ENCODE data around the gene SLC17A9. TPM values are rescaled to one million over a fixed set of nuclear protein-coding genes. Genes with fewer than 3 reads are reported as not detected.

The SLC17A9 gene
- total RNA-seq, 1 donor from 2014 or later: 1.2 TPM

GRCh38 chr20:62911701-62912280 is 40.7 kb upstream of the SLC17A9 start:
- Mint-ChIP-seq H3K9me3 (ENCODE audit: low read depth) (no peaks in the 10 kb centered on the region), H3K36me3 (ENCODE audit: low read depth) (peaks cover 24% of the 10 kb centered on the region), H3K4me1 (ENCODE audit: low read depth) (peaks cover 34% of the 10 kb centered on the region), H3K27me3 (ENCODE audit: low read depth) (no peaks in the 10 kb centered on the region), H3K27ac (ENCODE audit: unreplicated experiment) (no peak overlapping the region), H3K4me3 (ENCODE audit: unreplicated experiment) (no peak overlapping the region)
- no peak for TF ChIP-seq CTCF (IDR thresholded peaks at IDR 0.05)
- no peak for DNase-seq (ENCODE audit: low spot score)

GRCh38 chr20:62913043-62913630 is 39.4 kb upstream of the SLC17A9 start:
- no peak for DNase-seq (ENCODE audit: low spot score)
- H3K9me3 Mint-ChIP-seq (ENCODE audit: low read depth): no peaks in the 10 kb centered on the region
- no peak for TF ChIP-seq CTCF (IDR thresholded peaks at IDR 0.05)
- no peak overlapping the region for H3K4me3 Mint-ChIP-seq (ENCODE audit: unreplicated experiment)
- H3K4me1 Mint-ChIP-seq (ENCODE audit: low read depth): peaks cover 41% of the 10 kb centered on the region
- peaks cover 17% of the 10 kb centered on the region for H3K36me3 Mint-ChIP-seq (ENCODE audit: low read depth)
- H3K27ac Mint-ChIP-seq (ENCODE audit: unreplicated experiment): peak overlapping the region; percentile 49
- no peaks in the 10 kb centered on the region for H3K27me3 Mint-ChIP-seq (ENCODE audit: low read depth)

- Mint-ChIP-seq H3K27ac (ENCODE audit: unreplicated experiment) (peak overlapping the region; percentile 45), H3K4me1 (ENCODE audit: low read depth) (peaks cover 52% of the 10 kb centered on the region), H3K4me3 (ENCODE audit: unreplicated experiment) (no peak overlapping the region), H3K36me3 (ENCODE audit: low read depth) (peaks cover 12% of the 10 kb centered on the region), H3K27me3 (ENCODE audit: low read depth) (no peaks in the 10 kb centered on the region), H3K9me3 (ENCODE audit: low read depth) (no peaks in the 10 kb centered on the region)
- no peak for TF ChIP-seq CTCF (IDR thresholded peaks at IDR 0.05)
- DNase-seq (ENCODE audit: low spot score): no peak
Observed at GRCh38 chr20:62914436-62914835, 38.1 kb upstream of the SLC17A9 start.

- no peak for DNase-seq (ENCODE audit: low spot score)
- Mint-ChIP-seq H3K27ac (ENCODE audit: unreplicated experiment) (peak overlapping the region; percentile 95), H3K27me3 (ENCODE audit: low read depth) (no peaks in the 10 kb centered on the region), H3K36me3 (ENCODE audit: low read depth) (peaks cover 9% of the 10 kb centered on the region), H3K9me3 (ENCODE audit: low read depth) (no peaks in the 10 kb centered on the region), H3K4me3 (ENCODE audit: unreplicated experiment) (no peak overlapping the region), H3K4me1 (ENCODE audit: low read depth) (peaks cover 58% of the 10 kb centered on the region)
- no peak for TF ChIP-seq CTCF (IDR thresholded peaks at IDR 0.05)
Observed at GRCh38 chr20:62914970-62915457, 37.5 kb upstream of the SLC17A9 start.

- Mint-ChIP-seq H3K27me3 (ENCODE audit: low read depth) (no peaks in the 10 kb centered on the region), H3K9me3 (ENCODE audit: low read depth) (no peaks in the 10 kb centered on the region), H3K36me3 (ENCODE audit: low read depth) (peaks cover 2% of the 10 kb centered on the region), H3K4me3 (ENCODE audit: unreplicated experiment) (no peak overlapping the region), H3K27ac (ENCODE audit: unreplicated experiment) (peak overlapping the region; percentile 54), H3K4me1 (ENCODE audit: low read depth) (peaks cover 70% of the 10 kb centered on the region)
- DNase-seq (ENCODE audit: low spot score): no peak
- TF ChIP-seq CTCF (IDR thresholded peaks at IDR 0.05): no peak
Observed at GRCh38 chr20:62916703-62917476, 35.6 kb upstream of the SLC17A9 start.
